ENCODE measurements around the gene HOXC6. TPM values are rescaled to one million over a fixed set of nuclear protein-coding genes. Genes with fewer than 3 reads are reported as not detected.

The HOXC6 gene
- total and polyA plus RNA-seq, 4 donors, result 6.6 to 114 (median 60.4) TPM

DNA sequence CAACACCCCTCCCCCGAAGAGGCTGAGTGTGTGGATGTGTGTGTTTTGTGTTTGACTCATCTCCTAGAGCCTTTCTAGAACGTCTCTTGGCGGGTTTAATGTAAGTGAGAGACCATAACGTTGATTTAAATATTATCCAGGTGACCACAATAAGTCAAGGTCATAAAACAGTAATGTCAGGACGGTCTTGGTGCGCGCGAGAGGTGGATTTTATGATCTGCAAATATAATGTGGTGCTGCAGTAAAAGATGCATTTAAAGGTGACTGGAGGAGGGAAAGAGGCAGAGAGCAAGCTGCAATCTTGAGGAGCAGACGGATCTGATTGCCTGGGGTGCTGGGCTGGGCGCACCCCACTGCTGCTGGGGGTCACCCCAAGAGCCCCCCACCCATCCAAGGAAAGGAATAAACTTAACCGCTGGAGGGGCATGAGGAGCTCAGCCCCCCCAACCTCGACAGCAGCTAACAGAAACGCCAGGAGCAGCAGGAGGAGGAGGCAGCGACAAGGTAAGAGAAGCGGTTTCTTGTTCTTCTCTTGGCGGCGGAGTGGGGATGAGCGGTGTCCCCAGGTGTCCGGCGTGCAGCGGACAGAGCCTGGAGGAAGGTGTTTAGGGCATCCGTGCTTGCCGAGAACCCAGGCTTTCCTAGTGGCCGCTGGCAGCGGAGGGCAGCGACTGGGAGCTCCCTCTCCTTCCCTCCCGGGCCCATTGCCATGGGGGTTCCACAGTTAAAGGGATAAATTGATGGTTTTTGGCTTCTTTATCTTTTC is 37.7 kb upstream of the HOXC6 start:
- Histone ChIP-seq H3K4me3 (ENCODE audit: low read depth, low read length) (peak overlapping the region; percentile 55), H3K27me3 (ENCODE audit: control insufficient read depth, insufficient read depth, low read length) (peaks cover 75% of the 10 kb centered on the region), H3K9me3 (ENCODE audit: control insufficient read depth, insufficient read depth, low read length) (no peaks in the 10 kb centered on the region), H3K27ac (ENCODE audit: low read depth, low read length) (peak overlapping the region; percentile 99), H3K4me1 (ENCODE audit: control insufficient read depth, insufficient read depth, low read length) (peaks cover 72% of the 10 kb centered on the region), H3K36me3 (ENCODE audit: control insufficient read depth, insufficient read depth, low read length) (peaks cover 14% of the 10 kb centered on the region)
- peak in 2 of 6 donors; percentile 20 to 35 for DNase-seq (ENCODE audit: low read depth in 4 of 6, low spot score in 6 of 6)
- WGBS (ENCODE audit: insufficient coverage), result 9% methylated on average over 24 of the region's 27 CpGs

DNA sequence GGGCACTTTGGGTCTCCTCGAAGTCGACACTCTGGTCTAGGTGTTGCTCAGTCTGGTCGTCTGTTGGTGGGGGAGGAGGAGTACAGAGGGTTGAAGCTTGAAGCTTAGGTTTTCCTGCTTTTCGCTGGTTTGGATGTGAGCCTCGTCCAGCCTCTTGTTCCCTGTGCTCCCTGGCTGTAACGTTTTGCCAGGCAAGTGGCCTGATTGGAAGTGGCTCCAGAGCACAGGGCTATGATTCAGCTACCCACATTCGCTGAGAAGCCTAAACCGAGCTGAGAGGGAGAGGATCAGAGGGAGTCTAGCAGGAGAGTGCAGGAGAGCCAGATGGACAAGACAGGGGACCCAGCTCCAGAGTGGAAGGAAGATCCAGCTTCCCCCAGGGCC is 37.2 kb upstream of the HOXC6 start:
- peak in 1 of 6 donors; percentile 11 for DNase-seq (ENCODE audit: low read depth in 4 of 6, low spot score in 6 of 6)
- 12% methylated on average over 8 of the region's 8 CpGs for WGBS (ENCODE audit: insufficient coverage)
- Histone ChIP-seq H3K9me3 (ENCODE audit: control insufficient read depth, insufficient read depth, low read length) (no peaks in the 10 kb centered on the region), H3K4me3 (ENCODE audit: low read depth, low read length) (peak overlapping the region; percentile 55), H3K27ac (ENCODE audit: low read depth, low read length) (peak overlapping the region; percentile 99), H3K4me1 (ENCODE audit: control insufficient read depth, insufficient read depth, low read length) (peaks cover 73% of the 10 kb centered on the region), H3K27me3 (ENCODE audit: control insufficient read depth, insufficient read depth, low read length) (peaks cover 71% of the 10 kb centered on the region), H3K36me3 (ENCODE audit: control insufficient read depth, insufficient read depth, low read length) (peaks cover 13% of the 10 kb centered on the region)

DNA sequence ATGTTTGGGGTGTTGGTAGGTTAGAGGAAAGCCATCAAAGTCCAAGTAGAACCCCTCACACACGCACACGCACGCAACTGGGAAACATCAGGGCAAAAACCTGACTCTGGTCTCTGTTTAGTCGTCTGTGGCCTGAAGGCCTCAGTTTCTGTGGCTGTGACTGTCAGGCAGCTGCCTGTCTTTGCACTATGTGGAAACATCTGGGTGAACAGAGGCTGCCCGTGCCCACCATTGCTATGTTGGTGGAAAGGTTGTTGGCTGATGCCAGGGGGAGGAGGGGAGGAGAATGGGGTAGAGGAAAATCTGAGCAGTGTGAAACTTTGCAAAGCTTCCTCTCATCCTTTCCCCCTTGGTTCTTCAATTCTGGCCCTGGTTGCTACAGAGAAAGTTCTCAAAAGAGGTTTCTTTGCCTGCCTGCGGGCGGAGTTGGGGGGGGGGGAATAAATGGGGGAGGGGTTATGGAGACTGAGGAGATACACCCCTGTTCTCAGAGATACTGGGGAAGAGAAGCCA is 35.8 kb upstream of the HOXC6 start:
- 54% methylated on average over 4 of the region's 7 CpGs for WGBS (ENCODE audit: insufficient coverage)
- Histone ChIP-seq H3K27me3 (ENCODE audit: control insufficient read depth, insufficient read depth, low read length) (peaks cover 66% of the 10 kb centered on the region), H3K4me1 (ENCODE audit: control insufficient read depth, insufficient read depth, low read length) (peaks cover 81% of the 10 kb centered on the region), H3K36me3 (ENCODE audit: control insufficient read depth, insufficient read depth, low read length) (peaks cover 13% of the 10 kb centered on the region), H3K27ac (ENCODE audit: low read depth, low read length) (peak overlapping the region; percentile 99), H3K4me3 (ENCODE audit: low read depth, low read length) (peak overlapping the region; percentile 94), H3K9me3 (ENCODE audit: control insufficient read depth, insufficient read depth, low read length) (no peaks in the 10 kb centered on the region)
- no peak for DNase-seq (ENCODE audit: low read depth in 4 of 6, low spot score in 6 of 6)

DNA sequence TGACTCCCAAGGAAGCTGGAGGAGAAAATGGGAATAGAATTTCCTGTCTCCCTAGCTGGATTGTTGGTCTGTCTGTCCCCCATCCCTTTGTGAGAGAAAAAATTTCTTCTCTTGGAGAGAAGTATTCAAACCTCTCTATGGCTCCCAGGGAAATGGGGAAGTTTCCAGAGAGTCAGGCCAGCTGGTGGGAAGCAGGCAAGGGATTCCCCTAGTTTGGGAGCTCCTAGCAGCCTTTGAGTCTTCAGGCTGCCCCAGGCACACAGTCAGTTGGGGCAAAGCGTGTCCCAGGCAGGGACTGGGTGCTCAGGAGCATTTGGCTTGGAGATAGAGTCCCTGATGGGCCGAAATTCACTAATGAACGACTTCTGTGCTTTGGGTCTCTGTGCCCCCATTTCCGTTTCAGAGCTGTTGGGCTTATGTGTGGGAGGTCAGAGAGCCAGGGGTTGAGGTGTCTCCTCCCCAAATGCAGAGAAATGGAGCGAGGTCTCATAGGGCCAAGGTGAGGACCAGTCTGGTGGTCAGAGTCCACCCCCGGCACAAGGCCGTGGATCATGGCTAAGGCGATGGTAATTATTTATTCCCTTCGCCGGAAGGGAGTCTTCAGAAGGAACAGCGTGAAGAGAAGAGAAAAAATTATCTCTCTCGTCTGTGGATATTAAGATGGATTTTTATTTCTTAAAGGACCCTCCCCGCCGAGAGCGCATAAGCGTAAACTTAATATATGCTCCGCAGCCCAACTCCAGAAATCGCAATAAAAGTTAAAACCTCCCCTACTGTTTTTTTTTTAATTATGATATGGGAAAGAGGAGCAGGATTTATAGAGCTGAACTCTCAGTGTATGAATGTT is 34.9 kb upstream of the HOXC6 start:
- DNase-seq (ENCODE audit: low read depth in 4 of 6, low spot score in 6 of 6), result no peak
- 31% methylated on average over 6 of the region's 18 CpGs for WGBS (ENCODE audit: insufficient coverage)
- peaks cover 88% of the 10 kb centered on the region for H3K4me1 ChIP-seq (ENCODE audit: control insufficient read depth, insufficient read depth, low read length)

DNA sequence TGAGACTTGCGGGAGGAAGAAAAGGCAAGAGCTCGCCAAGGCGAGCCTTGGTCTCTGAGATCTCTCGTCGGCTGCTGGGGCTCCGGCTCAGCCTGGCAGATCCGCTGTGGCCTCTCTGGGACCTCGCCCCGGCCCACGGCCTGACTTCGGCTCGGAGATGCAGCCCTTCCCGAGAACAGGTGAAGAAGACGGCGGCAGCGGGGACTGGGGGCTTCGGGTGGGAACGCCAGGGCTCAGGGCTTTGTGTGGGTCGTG is 34.3 kb upstream of the HOXC6 start:
- WGBS (ENCODE audit: insufficient coverage), result 6% methylated on average over 19 of the region's 19 CpGs
- Histone ChIP-seq H3K4me1 (ENCODE audit: control insufficient read depth, insufficient read depth, low read length) (peaks cover 86% of the 10 kb centered on the region), H3K27me3 (ENCODE audit: control insufficient read depth, insufficient read depth, low read length) (peaks cover 53% of the 10 kb centered on the region), H3K9me3 (ENCODE audit: control insufficient read depth, insufficient read depth, low read length) (no peaks in the 10 kb centered on the region), H3K36me3 (ENCODE audit: control insufficient read depth, insufficient read depth, low read length) (peaks cover 13% of the 10 kb centered on the region), H3K4me3 (ENCODE audit: low read depth, low read length) (peak overlapping the region; percentile 94), H3K27ac (ENCODE audit: low read depth, low read length) (peak overlapping the region; percentile 99)
- no peak for DNase-seq (ENCODE audit: low read depth in 4 of 6, low spot score in 6 of 6)

More for the DNA sequence above, 34.9 kb upstream of the HOXC6 start:
- peaks cover 59% of the 10 kb centered on the region for H3K27me3 ChIP-seq (ENCODE audit: control insufficient read depth, insufficient read depth, low read length)
- peak overlapping the region; percentile 94 for H3K4me3 ChIP-seq (ENCODE audit: low read depth, low read length)
- peaks cover 13% of the 10 kb centered on the region for H3K36me3 ChIP-seq (ENCODE audit: control insufficient read depth, insufficient read depth, low read length)
- H3K9me3 ChIP-seq (ENCODE audit: control insufficient read depth, insufficient read depth, low read length), result no peaks in the 10 kb centered on the region
- peak overlapping the region; percentile 99 for H3K27ac ChIP-seq (ENCODE audit: low read depth, low read length)

DNA sequence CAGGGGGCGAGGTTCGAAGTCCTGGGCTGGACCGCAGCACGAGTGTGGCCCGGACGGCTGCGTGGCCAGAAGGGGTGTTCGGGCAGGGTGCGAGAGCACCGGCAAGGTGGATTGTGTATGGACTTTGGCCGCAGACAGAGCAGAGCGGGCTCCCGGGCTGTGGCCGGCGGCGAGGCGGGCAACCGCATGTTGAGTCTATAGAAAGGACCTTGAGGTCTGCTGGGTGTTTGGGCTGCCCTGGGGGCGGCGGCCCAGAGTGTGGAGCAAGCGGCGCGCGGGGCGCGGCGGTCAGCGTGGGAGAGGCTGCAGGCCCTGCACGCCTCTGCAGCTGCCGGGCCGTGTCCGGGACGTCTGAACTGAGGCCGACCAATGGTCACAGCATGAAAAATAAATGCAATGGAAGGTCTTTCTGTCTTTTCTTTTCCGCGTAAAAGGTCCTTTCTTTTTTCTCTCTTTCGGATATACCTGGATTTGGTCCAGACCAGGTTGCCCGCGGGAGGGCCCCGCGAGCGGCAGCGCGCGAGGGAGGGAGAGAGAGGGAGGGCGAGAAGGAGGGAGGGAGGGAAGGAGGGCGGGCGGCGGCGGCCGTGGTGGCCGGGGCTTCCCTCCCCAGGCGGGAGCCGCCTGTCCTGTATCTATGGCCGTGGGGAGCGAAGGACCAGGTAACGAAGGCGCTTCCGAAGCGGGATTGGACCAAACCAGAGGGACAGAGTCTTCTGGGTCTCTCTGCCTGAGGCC is 33.8 kb upstream of the HOXC6 start:
- DNase-seq (ENCODE audit: low read depth in 4 of 6, low spot score in 6 of 6), result no peak
- peak overlapping the region; percentile 94 for H3K4me3 ChIP-seq (ENCODE audit: low read depth, low read length)
- peaks cover 50% of the 10 kb centered on the region for H3K27me3 ChIP-seq (ENCODE audit: control insufficient read depth, insufficient read depth, low read length)
- H3K4me1 ChIP-seq (ENCODE audit: control insufficient read depth, insufficient read depth, low read length), result peaks cover 83% of the 10 kb centered on the region
- WGBS (ENCODE audit: insufficient coverage), result 6% methylated on average over 52 of the region's 60 CpGs
- no peaks in the 10 kb centered on the region for H3K9me3 ChIP-seq (ENCODE audit: control insufficient read depth, insufficient read depth, low read length)
- H3K27ac ChIP-seq (ENCODE audit: low read depth, low read length), result peak overlapping the region; percentile 99
- peaks cover 13% of the 10 kb centered on the region for H3K36me3 ChIP-seq (ENCODE audit: control insufficient read depth, insufficient read depth, low read length)

DNA sequence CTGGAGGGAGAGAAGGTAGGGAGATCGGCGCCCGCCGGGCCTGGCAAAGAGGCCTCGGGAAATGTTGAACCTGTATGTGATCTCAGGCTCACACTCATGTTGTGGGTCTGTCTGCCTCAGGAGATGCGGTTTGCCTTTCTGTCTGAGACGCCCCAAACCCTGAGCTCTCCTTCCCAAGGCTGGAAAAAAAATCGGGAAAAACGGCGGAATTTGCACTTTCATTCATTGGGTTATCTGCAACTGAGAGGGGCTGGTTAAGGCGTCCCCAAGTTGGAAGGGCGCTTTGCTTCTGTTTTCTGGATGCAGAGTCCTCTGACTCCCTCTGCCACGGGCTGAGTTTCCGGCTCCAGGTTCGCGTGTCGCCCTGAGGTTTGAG is 33.2 kb upstream of the HOXC6 start:
- WGBS (ENCODE audit: insufficient coverage), result 6% methylated on average over 17 of the region's 17 CpGs
- Histone ChIP-seq H3K36me3 (ENCODE audit: control insufficient read depth, insufficient read depth, low read length) (peaks cover 13% of the 10 kb centered on the region), H3K27me3 (ENCODE audit: control insufficient read depth, insufficient read depth, low read length) (peaks cover 44% of the 10 kb centered on the region), H3K27ac (ENCODE audit: low read depth, low read length) (peak overlapping the region; percentile 99), H3K4me3 (ENCODE audit: low read depth, low read length) (peak overlapping the region; percentile 94), H3K4me1 (ENCODE audit: control insufficient read depth, insufficient read depth, low read length) (peaks cover 85% of the 10 kb centered on the region), H3K9me3 (ENCODE audit: control insufficient read depth, insufficient read depth, low read length) (no peaks in the 10 kb centered on the region)
- no peak for DNase-seq (ENCODE audit: low read depth in 4 of 6, low spot score in 6 of 6)

DNA sequence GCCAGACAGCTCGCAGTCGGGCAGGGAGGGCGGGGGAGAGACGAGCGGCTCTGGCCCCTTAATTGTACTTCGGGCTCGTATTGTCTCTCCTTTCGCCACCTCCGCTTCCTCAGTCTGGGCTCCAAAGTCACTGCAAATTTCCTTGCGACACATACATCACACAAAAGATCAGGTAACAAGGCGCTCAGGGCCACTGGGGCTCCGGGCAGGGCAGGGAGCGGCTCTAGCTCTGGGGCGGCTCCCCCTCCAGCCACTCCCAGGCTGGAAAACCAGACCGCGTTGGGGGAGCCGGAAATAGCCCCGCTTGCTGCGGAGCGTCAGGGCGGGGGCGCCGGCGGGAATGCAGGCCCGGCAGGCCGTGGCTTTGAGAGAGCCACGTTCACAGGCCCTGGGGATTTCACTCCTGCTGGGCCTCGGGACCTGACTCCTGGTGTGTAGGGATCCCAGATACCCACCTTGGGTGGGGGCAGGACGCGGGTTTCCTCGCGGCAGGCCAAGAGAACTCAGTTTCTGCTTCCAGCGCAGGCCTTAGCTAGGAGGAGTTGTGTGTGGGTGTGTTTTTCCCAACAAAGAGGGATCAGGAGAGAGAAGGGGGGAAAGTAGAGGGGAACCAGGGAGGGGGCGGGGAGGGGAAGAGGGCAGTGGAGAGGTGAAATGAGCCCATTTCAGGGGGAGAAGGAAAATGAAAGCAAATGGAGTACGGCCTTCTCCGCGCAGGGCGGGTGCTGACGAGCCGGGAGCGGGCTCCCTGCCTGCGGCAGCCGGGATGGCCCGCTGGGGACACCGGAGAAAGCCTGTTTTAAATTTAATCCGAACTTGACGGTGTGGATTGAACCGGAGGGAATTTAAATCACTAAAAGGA is 32.6 kb upstream of the HOXC6 start:
- 6% methylated on average over 48 of the region's 48 CpGs for WGBS (ENCODE audit: insufficient coverage)
- Histone ChIP-seq H3K27ac (ENCODE audit: low read depth, low read length) (peak overlapping the region; percentile 99), H3K27me3 (ENCODE audit: control insufficient read depth, insufficient read depth, low read length) (peaks cover 39% of the 10 kb centered on the region), H3K9me3 (ENCODE audit: control insufficient read depth, insufficient read depth, low read length) (no peaks in the 10 kb centered on the region), H3K36me3 (ENCODE audit: control insufficient read depth, insufficient read depth, low read length) (peaks cover 11% of the 10 kb centered on the region), H3K4me3 (ENCODE audit: low read depth, low read length) (peak overlapping the region; percentile 94), H3K4me1 (ENCODE audit: control insufficient read depth, insufficient read depth, low read length) (peaks cover 82% of the 10 kb centered on the region)
- DNase-seq (ENCODE audit: low read depth in 4 of 6, low spot score in 6 of 6), result no peak

Measured in spinal cord (tissue), 10 donors.